HepG2 (cell line): Measurements from ENCODE around the gene COPS4. TPM values are rescaled to one million over a fixed set of nuclear protein-coding genes. Genes with fewer than 3 reads are reported as not detected.
"Not testable (repeated sequence)": the region's sequence is repeated elsewhere in the genome, so short reads cannot be mapped to it uniquely, and the experiment has no call there.

Source experiments
- ATAC-seq: fragments of 200-7000 bp; cut with Tn5 transposase; 3 replicates; pipeline ENCODE4 v1.9.1; 2020; ENCODE audit warnings: mild to moderate bottlenecking, moderate library complexity
- BruUV-seq: library from RNA; stranded (reverse); fragments of 400-500 nt; replicated peaks from 2 replicates; lab custom pipeline; 2021; lab: Mats Ljungman, UMichigan
- CTCF ChIA-PET: fragments of 300-600 bp; formaldehyde crosslinking; extraction: SDS; loops from one replicate; lab custom pipeline; 2021; ENCODE audit warnings: low total read pairs, inconsistent platforms, low intra/inter-chr PET ratio; lab: Yijun Ruan, JAX
- POLR2A ChIA-PET: fragments of 350-600 bp; sonication (Branson Sonifier 250); formaldehyde crosslinking; loops from one replicate; lab custom pipeline; 2020; ENCODE audit warnings: antibody characterized with exemption, inconsistent platforms; lab: Yijun Ruan, JAX
- DNase-seq: peaks from one replicate; pipeline ENCODE4 v3.0.0-alpha.2; 2015; ENCODE audit warnings: low spot score
- FAIRE-seq: peaks from 3 replicates; lab custom pipeline; 2011; peaks lifted over from hg19 to GRCh38; lab: Jason Lieb, UNC
- H2AFZ ChIP-seq: one replicate; pipeline ENCODE4 v1.6.1; 2011; ENCODE audit warnings: low read length, inconsistent platforms
- H3K27ac ChIP-seq: fragments of 300-600 bp; 3 replicates; pipeline ENCODE4 v1.8.0; 2011; ENCODE audit warnings: mixed run types, mild to moderate bottlenecking, mixed read lengths, low read length, inconsistent platforms; ENCODE audit not compliant: insufficient read depth; ENCODE audit errors: extremely low read length
- H3K27me3 ChIP-seq, 2 experiments: fragments of 200-600 bp in 1 of 2; 2 replicates in 1 of 2; 3 replicates in 1 of 2; pipeline versions ENCODE4 v1.6.0 to v1.8.0; 2011; ENCODE audit warnings: low read length in 2 of 2, mild to moderate bottlenecking in 2 of 2, moderate library complexity in 2 of 2, inconsistent platforms in 1 of 2; ENCODE audit not compliant: insufficient read depth in 2 of 2, control insufficient read depth in 1 of 2
- H3K36me3 ChIP-seq, 2 experiments: fragments of 200-600 bp in 1 of 2; replicated peaks in 1 of 2; 2 replicates in 1 of 2; 3 replicates in 1 of 2; pipeline versions ENCODE4 v1.5.1 to v1.8.0; 2011; ENCODE audit warnings: low read length in 2 of 2, inconsistent platforms in 1 of 2; ENCODE audit not compliant: insufficient read depth in 2 of 2, control insufficient read depth in 1 of 2
- H3K4me1 ChIP-seq: 2 replicates; pipeline ENCODE4 v1.5.1; 2012; ENCODE audit warnings: low read length, inconsistent platforms; ENCODE audit not compliant: insufficient read depth
- H3K4me2 ChIP-seq: 2 replicates; pipeline ENCODE4 v1.6.0; 2011; ENCODE audit warnings: low read depth, low read length, inconsistent platforms
- H3K4me3 ChIP-seq, 3 experiments: fragments of 200-600 bp in 1 of 3; sonication (generic), shearing (Covaris generic) in 1 of 3; replicated peaks in 1 of 3; 2 replicates each; pipeline ENCODE4 v1.5.1; 2011 to 2016; ENCODE audit warnings: low read length in 3 of 3, inconsistent platforms in 2 of 3, low read depth in 2 of 3, mild to moderate bottlenecking in 2 of 3, control low read depth in 1 of 3, mixed read lengths in 1 of 3; ENCODE audit not compliant: insufficient read depth in 1 of 3
- H3K79me2 ChIP-seq: one replicate; pipeline ENCODE4 v1.6.1; 2011; ENCODE audit warnings: low read length, inconsistent platforms; ENCODE audit not compliant: insufficient read depth
- H3K9ac ChIP-seq: 2 replicates; pipeline ENCODE4 v1.6.0; 2011; ENCODE audit warnings: mild to moderate bottlenecking, low read depth, low read length, inconsistent platforms; ENCODE audit not compliant: insufficient read depth
- H3K9me3 ChIP-seq: 2 replicates; pipeline ENCODE4 v1.5.1; 2012; ENCODE audit warnings: mild to moderate bottlenecking, low read length
- H4K20me1 ChIP-seq: 2 replicates; pipeline ENCODE4 v1.6.0; 2011; ENCODE audit warnings: inconsistent platforms, mild to moderate bottlenecking, low read length, moderate library complexity; ENCODE audit not compliant: insufficient read depth
- CEBPG ChIP-seq: IDR thresholded peaks from 2 replicates; pipeline ENCODE4 v1.6.1; 2016
- NR2C2 ChIP-seq: sonication (generic); formaldehyde crosslinking; IDR thresholded peaks from 2 replicates; pipeline ENCODE4 v1.4.0; 2020; ENCODE audit warnings: missing genetic modification reagents, mild to moderate bottlenecking, moderate library complexity, borderline replicate concordance
- NR2F1 ChIP-seq, 2 experiments: fragments of 450-650 bp in 1 of 2; formaldehyde crosslinking in 1 of 2; IDR thresholded peaks; 2 replicates each; pipeline versions ENCODE4 v1.5.0 to v1.6.1; 2016 to 2020; ENCODE audit warnings: mild to moderate bottlenecking in 1 of 2, missing compliant biosample characterization in 1 of 2, missing genetic modification reagents in 1 of 2, moderate library complexity in 1 of 2
- NR2F6 ChIP-seq, 2 experiments: IDR thresholded peaks; 2 replicates each; pipeline ENCODE4 v1.6.1; 2016; ENCODE audit warnings: antibody characterized with exemption in 1 of 2, mild to moderate bottlenecking in 1 of 2
- ONECUT2 ChIP-seq: sonication (generic); formaldehyde crosslinking; IDR thresholded peaks from 2 replicates; pipeline ENCODE4 v1.4.0; 2020; ENCODE audit warnings: missing genetic modification reagents
- RARA ChIP-seq: IDR thresholded peaks from 2 replicates; pipeline ENCODE4 v1.6.1; 2016; ENCODE audit warnings: missing genetic modification reagents, missing compliant biosample characterization
- TEAD3 ChIP-seq: optimal IDR thresholded peaks from 2 replicates; pipeline ENCODE3; 2016; ENCODE audit warnings: borderline replicate concordance
- ZMYM4 ChIP-seq: sonication (generic); formaldehyde crosslinking; IDR thresholded peaks from 2 replicates; pipeline ENCODE4 v1.8.1; 2023; ENCODE audit warnings: mild to moderate bottlenecking, missing genetic modification reagents
- ZNF121 ChIP-seq: sonication (generic); formaldehyde crosslinking; IDR thresholded peaks from 2 replicates; pipeline ENCODE4 v1.5.0; 2020; ENCODE audit warnings: mild to moderate bottlenecking, missing genetic modification reagents
- ZNF770 ChIP-seq: sonication (generic); formaldehyde crosslinking; IDR thresholded peaks from 2 replicates; pipeline ENCODE4 v1.5.0; 2020; ENCODE audit warnings: mild to moderate bottlenecking, missing genetic modification reagents
- WGBS: methylation state at CpG from one replicate; pipeline ENCODE4 v1.1.6; 2017; ENCODE audit warnings: low lambda C conversion rate; 5-methylcytosine and 5-hydroxymethylcytosine counted together
- in situ Hi-C: cut with HindIII; loops from 2 replicates; pipeline ENCODE4 v1.10.0; 2017; ENCODE audit warnings: low pct_unique_long_range_greater_than_20kb; ENCODE audit not compliant: extremely low pct_ligation_motif_present
- intact Hi-C: fragments of 100-400 bp; cut with micrococcal nuclease; formaldehyde crosslinking; loops from one replicate; pipeline ENCODE4 v1.10.0; 2022; ENCODE audit not compliant: unreplicated experiment
- polyA plus RNA-seq, 8 experiments: library from polyadenylated mRNA; depleted of rRNA in 3 of 8; stranded (reverse) in 7 of 8; unstranded in 1 of 8; fragments of >200 nt; fragmentation: Illumina TruSeq in 4 of 8; extraction: Trizol in 4 of 8; gene quantifications; 2 replicates each; pipeline versions ENCODE4 v1.2.1 to v1.2.3, GENCODE V29; 2011 to 2016; ENCODE audit warnings: low read depth in 4 of 8, missing spikeins in 1 of 8, mixed read lengths in 1 of 8; ENCODE audit not compliant: insufficient read depth in 1 of 8
- total RNA-seq, 5 experiments: library from RNA; depleted of rRNA; stranded (reverse); fragments of >200 nt; fragmentation: Illumina TruSeq; extraction: Trizol; gene quantifications; 2 replicates each; pipeline ENCODE4 v1.2.3, GENCODE V29; 2016; ENCODE audit warnings: low read depth in 1 of 5

Gene COPS4
- total and polyA plus RNA-seq, 2 of the 13 experiments (the other 11 are each of a cell fraction or from before 2014, with no cell fraction given) = 28.8 to 52.5 TPM

DNA sequence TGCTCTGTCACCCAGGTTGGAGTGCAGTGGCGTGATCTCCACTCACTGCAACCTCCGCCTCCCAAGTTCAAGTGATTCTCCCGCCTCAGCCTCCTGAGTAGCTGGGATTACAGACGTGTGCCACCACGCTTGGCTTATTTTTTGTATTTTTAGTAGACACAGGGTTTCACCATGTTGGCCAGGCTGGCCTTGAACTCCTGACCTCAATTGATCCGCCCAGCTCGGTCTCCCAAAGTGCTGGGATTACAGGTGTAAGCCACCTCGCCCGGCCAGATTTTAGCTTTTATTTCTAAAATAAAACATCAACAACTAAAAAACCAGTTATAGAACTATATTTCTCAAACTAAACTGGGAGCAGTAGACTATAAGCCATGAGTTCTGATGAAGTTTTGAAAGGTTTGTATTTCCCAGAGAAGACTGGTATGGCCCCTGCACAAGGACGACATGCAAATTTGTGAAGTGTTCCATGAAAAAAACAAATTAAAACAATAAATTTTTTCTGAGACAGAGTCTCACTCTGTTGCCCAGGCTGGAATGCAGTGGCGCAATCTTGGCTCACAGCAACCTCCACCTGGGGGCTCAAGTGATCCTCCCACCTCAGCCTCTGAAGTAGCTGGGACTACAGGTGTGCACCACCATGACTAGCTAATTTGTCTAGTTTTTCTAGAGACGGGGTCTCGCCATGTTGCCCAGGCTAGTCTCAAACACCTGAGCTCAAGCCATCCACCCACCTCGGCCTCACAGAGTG is 31.8 kb upstream of the COPS4 start:
- H3K27me3 ChIP-seq, FAIRE-seq, H3K9ac ChIP-seq, DNase-seq, intact Hi-C loops, BruUV-seq, H2AFZ ChIP-seq, H3K36me3 ChIP-seq, H3K4me2 ChIP-seq, CTCF ChIA-PET, H3K9me3 ChIP-seq, H4K20me1 ChIP-seq, H3K4me3 ChIP-seq, in situ Hi-C loops: not testable (repeated sequence)
- Histone ChIP-seq H3K27ac (peak overlapping the region; percentile 30), H3K4me1 (peaks cover 77% of the 10 kb centered on the region), H3K79me2 (peaks cover 96% of the 10 kb centered on the region)
- 72% methylated on average over 13 of the region's 14 CpGs for WGBS
- POLR2A ChIA-PET = interaction anchor here (1.0 kb wide), 1 partner anchor 32 kb away, joined by 3 read pairs; the partner anchor contains the start of gene COPS4
- peak; percentile 19; the same call in 2 of the 3 replicates for ATAC-seq
- TF ChIP-seq ZMYM4 (CRISPR knock-in tag) (peak; percentile 42; the same call in 1 of the 2 replicates), ZNF121 (peak; percentile 87), NR2F6 (IDR thresholded peaks at IDR 0.05) (peak; percentile 62), NR2F6 (CRISPR knock-in tag; IDR thresholded peaks at IDR 0.05) (peak; percentile 60), NR2C2 (CRISPR knock-in tag) (0 out of 2 replicates have a peak, but pooled peaks have one; percentile 38), TEAD3 (CRISPR knock-in tag) (peak; percentile 43), ZNF770 (CRISPR knock-in tag) (peak; percentile 91), NR2F1 (CRISPR knock-in tag; IDR thresholded peaks at IDR 0.05) (peak in 1 of 2 experiments; percentile 55; a peak in 2 of 4 replicates), ONECUT2 (CRISPR knock-in tag) (peak; percentile 54; the same call in 1 of the 2 replicates), RARA (CRISPR knock-in tag) (peak; percentile 74), CEBPG (CRISPR knock-in tag) (peak; percentile 42; the same call in 1 of the 2 replicates)
